Fibroblast of skin of right quadriceps (primary cell): ENCODE results near the gene AK8.
"Not testable (repeated sequence)": the region's sequence is repeated elsewhere in the genome, so short reads cannot be mapped to it uniquely, and the experiment has no call there.

Source experiments
- DNase-seq: peaks from one replicate; pipeline ENCODE4 v3.0.0-alpha.2; 2013

The AK8 gene

GRCh38 chr9:132740526-132741309 is 137.4 kb downstream of the AK8 start:
- DNase-seq, result no peak

- no peak for DNase-seq
Measured at GRCh38 chr9:132739710-132740310, 138.3 kb downstream of the AK8 start.

- DNase-seq, result peak; percentile 13
Measured at GRCh38 chr9:132733260-132733815, 144.7 kb downstream of the AK8 start.

GRCh38 chr9:132732326-132733259 is 145.5 kb downstream of the AK8 start:
- no peak for DNase-seq

- DNase-seq, result no peak
Measured at GRCh38 chr9:132731230-132731629, 146.9 kb downstream of the AK8 start.

- no peak for DNase-seq
Measured at GRCh38 chr9:132730054-132731033, 147.7 kb downstream of the AK8 start.

GRCh38 chr9:132729235-132729890 is 148.7 kb downstream of the AK8 start:
- no peak for DNase-seq

- DNase-seq, result no peak
Measured at GRCh38 chr9:132728497-132728896, 149.6 kb downstream of the AK8 start.

- no peak for DNase-seq
Measured at GRCh38 chr9:132728071-132728470, 150.0 kb downstream of the AK8 start.

GRCh38 chr9:132726576-132727130 is 151.4 kb downstream of the AK8 start:
- DNase-seq, result no peak

- DNase-seq, result no peak
Measured at GRCh38 chr9:132725306-132725705, 152.8 kb downstream of the AK8 start.

- DNase-seq, result no peak
Measured at GRCh38 chr9:132723809-132724208, 154.3 kb downstream of the AK8 start.

GRCh38 chr9:132722564-132723065 is 155.5 kb downstream of the AK8 start:
- no peak for DNase-seq

GRCh38 chr9:132721661-132722060 is 156.4 kb downstream of the AK8 start:
- DNase-seq, result no peak

- DNase-seq, result not testable (repeated sequence)
Measured at GRCh38 chr9:132718381-132718928, 159.6 kb downstream of the AK8 start.

- no peak for DNase-seq
Measured at GRCh38 chr9:132717326-132717945, 160.6 kb downstream of the AK8 start.

GRCh38 chr9:132716007-132716406 is 162.1 kb downstream of the AK8 start:
- no peak for DNase-seq

GRCh38 chr9:132712753-132713152 is 165.3 kb downstream of the AK8 start:
- DNase-seq, result no peak

- no peak for DNase-seq
Measured at GRCh38 chr9:132711846-132712245, 166.2 kb downstream of the AK8 start.

- DNase-seq, result not testable (repeated sequence)
Measured at GRCh38 chr9:132711152-132711551, 166.9 kb downstream of the AK8 start.
